ENCODE data around the gene NEUROD4.
"Not testable (repeated sequence)": the region's sequence is repeated elsewhere in the genome, so short reads cannot be mapped to it uniquely, and the experiment has no call there.

Gene NEUROD4, protein sequence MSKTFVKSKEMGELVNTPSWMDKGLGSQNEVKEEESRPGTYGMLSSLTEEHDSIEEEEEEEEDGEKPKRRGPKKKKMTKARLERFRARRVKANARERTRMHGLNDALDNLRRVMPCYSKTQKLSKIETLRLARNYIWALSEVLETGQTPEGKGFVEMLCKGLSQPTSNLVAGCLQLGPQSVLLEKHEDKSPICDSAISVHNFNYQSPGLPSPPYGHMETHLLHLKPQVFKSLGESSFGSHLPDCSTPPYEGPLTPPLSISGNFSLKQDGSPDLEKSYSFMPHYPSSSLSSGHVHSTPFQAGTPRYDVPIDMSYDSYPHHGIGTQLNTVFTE

DNA sequence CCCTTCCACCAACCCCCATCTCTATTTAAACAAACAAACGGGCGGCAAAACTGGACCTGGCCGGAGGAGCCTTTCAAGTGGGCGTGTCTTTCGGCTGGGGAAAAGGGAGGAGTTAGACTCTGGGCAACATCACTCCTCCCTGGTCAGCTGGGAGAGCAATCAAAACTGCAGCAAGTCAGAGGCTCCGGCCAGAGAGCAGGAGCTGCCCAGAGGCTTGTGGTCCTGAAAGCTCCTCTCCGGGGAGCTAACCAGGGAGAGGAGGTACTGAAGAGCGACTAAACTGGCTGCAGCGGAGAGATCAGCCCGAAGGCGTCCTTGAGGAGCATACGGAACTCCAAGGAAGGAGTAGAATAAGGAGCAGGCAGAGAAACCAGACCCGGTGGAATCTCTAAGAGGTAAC is at the start of gene NEUROD4:
TSS of gene NEUROD4 (plus strand) at position 191 of the 400 bp plus-strand sequence. CDS start 6,466 bp downstream, outside the sequence.
- DNase-seq (ENCODE audit: low read depth, low spot score) = peak; percentile 88

DNA sequence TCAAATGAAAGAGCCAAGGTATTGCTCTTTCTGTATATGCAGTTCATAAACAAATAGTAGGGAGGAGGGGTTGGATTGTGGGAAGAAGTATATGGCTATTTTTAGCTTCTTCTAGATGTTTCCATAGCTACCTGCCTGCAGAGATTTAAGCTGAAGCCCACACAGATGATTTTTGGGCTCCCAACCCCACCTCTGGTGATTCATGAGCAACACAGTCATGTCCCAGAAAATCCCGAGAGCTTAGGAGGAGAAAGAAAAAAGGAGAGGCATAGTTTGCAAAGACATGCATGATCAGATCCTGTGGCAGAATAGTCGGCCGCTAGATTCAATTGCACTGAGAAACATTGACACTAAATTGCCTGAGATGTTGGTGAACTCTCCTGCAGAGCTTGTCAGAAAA is 49.0 kb upstream of the NEUROD4 start:
- DNase-seq (ENCODE audit: low read depth, low spot score) = no peak

DNA sequence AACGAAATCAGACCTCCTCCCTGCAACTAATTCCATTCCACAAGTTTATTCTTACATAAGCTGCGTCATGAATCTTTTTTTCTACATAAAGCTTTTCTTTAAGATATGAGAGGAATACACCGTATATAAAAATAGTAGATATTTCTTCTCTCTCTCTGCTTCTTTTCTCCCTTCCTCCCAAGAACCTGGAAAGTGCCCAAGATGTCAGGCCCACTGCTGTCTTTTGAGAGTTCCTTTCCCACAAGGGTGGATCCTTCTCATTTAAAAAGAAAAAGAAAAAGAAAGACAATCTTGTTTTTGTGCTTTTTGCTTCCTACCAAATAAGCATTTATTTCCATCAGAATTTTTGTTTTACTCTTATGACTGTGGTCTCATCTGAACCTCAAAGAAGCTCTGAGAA is 46.2 kb upstream of the NEUROD4 start:
- DNase-seq (ENCODE audit: low read depth, low spot score) = no peak

DNA sequence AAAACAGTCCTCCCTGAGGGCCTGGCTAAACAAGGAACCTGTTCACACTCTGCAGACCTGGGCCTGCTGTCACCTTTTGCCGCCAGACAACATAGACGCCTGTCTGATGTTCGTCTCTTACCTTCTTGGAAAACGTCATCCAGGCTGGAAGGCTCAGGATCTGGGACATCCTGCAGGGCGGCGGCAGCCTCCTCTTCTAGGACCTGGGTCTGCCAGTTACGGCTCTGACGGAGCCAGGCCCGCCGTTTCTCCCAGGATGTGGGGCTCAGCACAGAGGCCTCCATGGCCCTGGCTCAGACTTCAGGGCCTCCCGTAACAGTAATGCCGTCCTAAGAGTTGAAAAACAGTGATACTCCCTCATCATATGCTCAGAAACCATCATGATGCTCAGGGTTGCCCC is 45.5 kb upstream of the NEUROD4 start:
- no peak for DNase-seq (ENCODE audit: low read depth, low spot score)

DNA sequence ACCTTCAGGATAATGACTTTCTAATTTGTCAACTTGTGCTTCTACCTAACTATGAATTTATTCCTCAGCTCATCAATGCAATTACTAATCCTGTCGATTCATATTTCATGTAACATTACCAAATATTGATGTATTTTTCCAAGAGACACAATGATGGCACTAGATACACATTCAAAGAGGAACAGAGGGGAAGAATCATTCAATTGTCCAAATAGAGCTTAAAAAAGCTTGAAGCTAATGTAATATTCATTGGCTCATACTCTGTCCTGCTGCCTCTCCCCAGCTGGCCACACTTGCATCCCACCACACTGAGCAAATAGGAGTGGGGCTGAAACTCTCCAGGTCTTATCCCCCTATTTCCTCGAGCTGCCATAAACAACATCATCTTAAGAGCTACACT is 44.5 kb upstream of the NEUROD4 start:
- no peak for DNase-seq (ENCODE audit: low read depth, low spot score)

DNA sequence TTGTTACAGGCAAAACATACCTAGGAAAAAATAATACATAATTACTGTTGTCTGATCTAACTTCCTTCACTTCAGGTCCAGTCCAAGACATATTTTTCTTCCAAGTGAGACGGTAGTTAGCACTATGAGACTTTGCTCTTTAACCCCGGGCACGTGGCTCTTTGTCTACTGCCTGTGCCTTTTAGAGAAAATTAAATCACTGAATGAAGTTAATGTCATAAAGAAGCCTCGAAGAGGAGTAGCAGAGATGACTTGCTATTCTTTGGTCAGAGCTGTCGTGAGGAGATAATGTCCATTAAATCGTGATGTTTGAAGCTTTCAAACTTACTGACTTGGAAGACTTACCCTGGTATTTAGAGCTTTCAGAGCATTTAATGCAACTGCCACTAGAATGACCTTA is 43.9 kb upstream of the NEUROD4 start:
- DNase-seq (ENCODE audit: low read depth, low spot score) = no peak

DNA sequence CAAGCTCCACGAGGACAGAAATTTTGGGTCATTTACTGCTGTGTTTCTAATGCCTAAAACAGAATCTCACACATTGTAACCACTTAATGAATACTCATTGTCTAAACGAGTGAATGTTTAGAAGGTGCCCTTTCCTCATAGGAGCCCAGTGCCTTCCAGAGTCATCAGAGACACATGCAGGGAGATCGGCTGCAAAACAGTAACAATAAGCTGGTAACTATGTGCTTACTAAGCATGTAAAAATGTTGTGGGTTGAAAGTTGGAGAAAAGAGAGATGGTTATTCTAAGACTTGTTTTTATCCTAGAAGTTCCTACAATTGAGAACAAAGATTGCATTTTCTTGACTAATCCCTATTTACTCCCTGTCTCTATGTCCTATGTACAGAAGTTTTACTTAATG is 42.6 kb upstream of the NEUROD4 start:
- peak; percentile 81 for DNase-seq (ENCODE audit: low read depth, low spot score)

DNA sequence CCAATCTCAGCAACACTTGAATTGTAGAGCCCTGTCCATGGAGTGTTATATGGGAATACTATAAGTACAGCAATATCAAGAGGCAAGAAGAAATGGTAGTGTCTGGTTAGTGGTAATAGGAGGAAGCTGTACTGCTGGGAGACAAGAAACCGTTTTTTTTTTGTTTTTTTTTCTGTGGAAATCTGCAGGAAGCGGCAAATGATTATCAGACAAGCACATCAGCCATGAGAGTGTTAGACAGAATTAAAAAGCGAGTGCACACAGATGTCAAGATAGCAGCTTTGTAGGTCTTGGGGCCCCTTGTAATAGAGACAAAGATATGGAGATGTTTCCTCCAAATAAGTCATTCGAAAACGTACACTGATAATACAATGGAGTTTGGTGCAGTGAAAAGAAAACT is 41.9 kb upstream of the NEUROD4 start:
- DNase-seq (ENCODE audit: low read depth, low spot score) = no peak

DNA sequence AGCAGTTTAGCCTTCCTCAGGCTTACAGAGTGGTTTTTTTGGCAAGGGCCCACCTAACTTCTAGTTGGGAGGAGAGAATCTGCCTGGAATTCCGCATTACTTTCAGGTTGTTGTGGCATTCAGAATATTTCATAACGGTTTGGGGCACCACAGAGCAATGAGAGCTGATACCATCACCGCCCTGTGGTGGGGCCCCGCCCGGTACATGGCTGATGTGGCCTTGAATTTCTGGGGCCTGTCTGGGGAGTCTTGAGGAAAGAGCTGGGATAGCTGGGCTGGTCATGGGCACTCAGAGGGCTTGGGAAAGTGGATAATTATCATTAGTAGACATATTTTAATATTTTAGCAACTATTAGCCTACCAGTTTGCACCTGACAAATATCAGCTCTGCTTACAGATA is 39.4 kb upstream of the NEUROD4 start:
- DNase-seq (ENCODE audit: low read depth, low spot score) = no peak

DNA sequence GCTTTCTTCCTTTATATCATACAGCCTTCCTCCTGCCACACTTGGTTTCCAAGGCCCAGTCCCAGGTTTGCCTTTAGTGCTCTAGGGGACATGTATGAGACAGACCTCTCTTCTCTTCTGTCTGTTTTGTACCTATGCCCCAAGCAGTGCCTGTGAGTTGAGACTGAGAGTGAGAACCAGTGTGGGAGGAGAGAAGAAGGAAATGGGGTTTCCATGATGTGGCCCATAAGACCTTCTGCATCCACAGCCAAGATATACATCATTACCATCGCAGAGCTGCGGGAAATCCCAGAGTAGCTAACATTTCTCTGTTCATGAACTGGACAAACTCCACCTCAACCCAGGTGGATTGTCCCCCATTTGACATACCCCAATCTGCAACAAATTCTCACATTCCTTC is 38.0 kb upstream of the NEUROD4 start:
- DNase-seq (ENCODE audit: low read depth, low spot score) = no peak

DNA sequence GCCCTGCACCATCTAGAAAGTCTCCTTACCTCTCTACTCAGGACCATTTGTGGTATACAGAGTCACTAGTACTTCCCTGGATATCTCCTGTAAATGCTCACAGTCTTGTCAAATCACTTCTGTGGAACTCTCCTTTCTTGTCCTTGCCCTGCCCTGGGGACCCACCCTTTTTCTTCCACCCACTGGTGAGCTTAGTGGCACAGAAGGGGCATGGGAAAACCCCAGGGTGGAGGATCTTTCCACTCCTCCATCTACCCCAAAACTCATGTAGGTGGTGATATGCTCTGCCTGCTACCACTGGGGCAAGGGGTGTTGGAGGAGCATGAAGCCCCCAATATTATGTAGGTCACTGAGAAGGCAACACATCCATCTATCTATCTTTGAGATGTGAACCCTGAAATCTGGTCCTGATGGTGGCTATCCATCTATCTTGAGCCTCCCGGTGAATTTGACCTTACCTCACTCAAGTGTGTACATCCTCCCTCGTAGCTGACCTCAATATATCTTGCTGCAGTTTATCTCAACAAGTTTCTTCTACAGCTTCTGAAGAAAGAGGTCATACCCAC is 36.2 kb upstream of the NEUROD4 start:
- DNase-seq (ENCODE audit: low read depth, low spot score) = no peak

DNA sequence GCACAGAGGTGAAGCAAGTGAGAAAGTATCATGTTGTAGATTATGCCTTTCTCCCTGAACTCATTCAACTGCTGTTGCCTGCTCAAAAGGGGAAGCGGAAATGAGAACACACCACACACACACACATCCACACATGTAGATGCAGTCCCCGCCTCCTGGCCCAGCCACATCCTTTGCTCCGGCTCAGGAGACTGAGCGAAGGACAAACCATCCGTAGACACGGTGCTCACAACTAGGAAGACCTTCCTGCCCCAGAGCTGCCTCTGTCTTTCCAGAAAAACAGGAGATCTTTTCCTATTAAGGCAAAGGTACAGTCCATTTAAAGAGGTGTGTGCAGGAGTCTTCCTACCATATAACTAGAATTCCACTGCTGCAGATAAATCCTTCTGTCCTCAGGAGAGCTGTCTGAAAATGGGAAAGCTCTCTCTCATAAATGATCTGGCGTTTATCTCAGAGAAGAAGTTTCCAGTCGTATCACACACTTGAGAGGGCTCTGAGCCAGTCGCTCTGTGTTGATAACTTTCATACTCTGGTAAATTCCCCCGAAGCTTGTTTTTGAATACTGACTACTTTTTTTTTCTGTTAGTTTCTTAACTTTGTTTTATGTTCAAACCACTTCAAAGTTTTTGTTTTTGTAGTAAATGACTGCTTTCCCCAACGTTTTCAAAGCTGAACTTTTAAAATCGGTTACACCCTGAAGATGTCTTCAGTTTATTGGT is 35.0 kb upstream of the NEUROD4 start, which contains the start of gene TESPA1:
TSS of gene TESPA1 (minus strand) at position 105 of the 719 bp plus-strand sequence. CDS start 10,200 bp downstream, outside the sequence.
- DNase-seq (ENCODE audit: low read depth, low spot score) = no peak

DNA sequence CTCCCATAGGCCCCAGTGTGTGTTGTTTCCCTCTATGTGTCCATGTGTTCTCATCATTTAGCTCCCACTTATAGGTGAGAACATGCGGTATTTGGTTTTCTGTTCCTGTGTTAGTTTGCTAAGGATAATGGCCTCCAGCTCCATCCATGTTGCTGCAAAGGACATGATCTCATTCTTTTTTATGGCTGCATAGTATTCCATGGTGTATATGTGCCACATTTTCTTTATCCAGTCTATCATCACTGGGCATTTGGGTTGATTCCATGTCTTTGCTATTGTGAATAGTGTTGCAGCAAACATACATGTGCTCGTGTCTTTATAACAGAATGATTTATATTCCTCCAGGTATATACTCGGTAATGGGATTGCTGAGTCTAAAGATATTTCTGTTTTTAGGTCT is 33.0 kb upstream of the NEUROD4 start:
- not testable (repeated sequence) for DNase-seq (ENCODE audit: low read depth, low spot score)

DNA sequence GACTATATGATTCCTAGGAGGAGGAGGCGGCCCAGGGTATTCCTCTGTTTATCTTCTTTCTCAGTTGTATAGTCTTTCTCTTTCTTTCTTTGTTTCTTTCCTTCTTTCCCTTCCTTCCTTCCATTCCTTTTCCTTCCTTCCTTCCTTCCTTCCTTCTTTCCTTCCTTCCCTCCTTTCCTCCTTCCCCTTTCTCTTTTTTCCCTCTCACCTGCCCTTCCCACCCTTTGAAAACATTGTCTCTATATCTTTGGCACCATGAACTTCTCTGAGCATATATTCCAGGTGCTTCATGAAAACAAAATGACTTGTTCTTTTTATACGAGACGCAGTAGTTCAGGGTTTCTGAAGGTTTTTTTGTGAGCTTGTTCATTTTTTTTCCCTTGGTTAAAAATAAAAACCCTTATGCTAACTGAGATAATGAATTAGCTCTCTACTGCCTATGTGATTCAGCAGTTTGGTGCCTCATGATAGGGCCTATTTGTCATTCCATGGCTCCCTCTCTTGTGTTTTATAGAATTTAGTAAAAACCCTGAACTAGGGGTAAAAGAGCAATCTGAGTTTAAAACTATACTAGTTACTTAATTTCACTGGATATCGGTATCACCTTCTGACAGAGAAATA is 32.1 kb upstream of the NEUROD4 start:
- DNase-seq (ENCODE audit: low read depth, low spot score) = no peak

DNA sequence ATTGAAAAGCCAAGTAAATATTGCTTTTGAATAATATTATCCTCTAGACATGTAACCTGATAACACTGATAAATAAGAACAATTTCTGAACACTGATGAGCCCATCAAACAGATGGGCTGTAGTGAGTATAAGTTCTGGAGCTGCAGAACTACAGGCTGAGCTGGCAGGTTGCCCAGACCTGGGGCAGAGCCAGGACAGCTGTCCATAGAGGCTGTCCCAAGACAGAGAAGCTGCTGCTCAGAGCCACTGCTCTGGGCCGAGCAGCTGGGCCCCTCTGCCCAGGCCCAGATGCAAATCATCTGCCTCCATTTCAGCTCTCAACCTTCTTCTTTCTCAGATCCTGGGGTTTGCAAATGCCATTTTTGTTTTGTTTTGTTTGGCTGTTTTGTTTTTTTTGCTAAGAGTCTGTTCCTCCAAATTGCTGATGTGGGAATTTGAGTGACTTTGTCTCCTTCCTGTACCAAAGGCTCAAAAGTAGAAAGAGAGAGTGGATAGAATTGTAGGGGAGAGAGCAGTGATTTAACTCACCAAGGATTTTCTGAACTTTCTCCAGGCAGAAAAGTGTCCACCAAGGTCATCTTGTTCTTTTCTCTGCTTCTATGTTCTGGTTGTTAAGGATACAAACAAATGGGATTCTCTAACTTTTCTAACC is 31.2 kb upstream of the NEUROD4 start:
- peak; percentile 37 for DNase-seq (ENCODE audit: low read depth, low spot score)

DNA sequence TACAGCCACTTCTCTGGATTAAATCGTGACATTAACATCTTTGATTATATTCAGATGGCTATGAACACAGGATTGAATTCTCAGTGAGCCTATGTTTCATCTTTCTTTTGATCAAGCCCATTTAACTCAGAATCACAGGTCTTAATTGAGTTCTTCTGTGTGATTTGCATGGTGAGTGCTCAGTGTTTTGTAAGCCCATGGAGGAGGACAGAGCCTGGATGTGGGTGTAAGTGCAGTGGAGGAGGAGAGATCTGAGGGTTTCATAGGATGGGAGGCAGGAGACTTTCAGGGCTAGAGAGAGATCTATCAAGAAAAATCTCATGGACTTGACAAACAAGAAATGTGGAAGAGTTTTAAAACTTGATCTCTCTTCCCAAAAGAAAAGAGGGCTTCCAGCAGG is 29.9 kb upstream of the NEUROD4 start:
- no peak for DNase-seq (ENCODE audit: low read depth, low spot score)

DNA sequence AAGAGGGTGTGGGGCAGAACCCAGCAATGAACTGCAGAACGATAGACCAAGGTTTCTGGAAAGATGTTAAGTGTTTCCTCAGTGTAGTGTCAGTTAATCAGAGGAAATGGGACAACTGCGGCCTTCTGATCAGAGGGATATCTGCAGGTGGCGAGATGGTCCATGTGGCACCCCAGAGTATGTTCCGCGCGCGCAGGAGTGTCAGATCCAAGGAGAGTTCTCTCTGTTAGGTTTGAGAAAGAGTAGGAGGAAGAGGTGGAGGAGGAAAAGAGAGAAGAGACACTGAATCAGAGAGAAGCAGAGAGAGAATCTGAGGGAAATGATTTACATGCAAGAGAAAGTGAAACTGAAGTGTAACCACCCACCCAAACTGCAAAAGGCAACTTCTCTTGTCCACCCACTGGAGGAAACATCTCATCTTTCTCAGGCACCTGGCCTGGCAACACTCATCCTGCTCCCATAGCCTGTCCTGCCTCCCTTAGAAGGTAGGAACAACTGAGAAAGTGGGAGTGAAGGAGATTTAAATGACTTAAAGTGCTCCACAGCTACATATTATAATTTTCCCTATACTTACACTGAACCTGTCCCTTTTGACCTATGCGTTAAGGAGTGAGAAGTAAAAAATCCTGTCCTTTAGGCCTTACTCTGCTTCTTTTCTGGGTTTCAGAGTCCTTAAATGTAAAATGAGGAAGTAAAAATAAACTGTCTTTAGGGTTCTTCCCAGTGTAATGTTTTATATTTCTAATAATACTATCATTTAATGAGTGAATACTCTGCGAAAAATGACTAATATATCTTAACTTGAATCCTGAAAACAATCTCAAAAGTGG is 28.4 kb upstream of the NEUROD4 start:
- no peak for DNase-seq (ENCODE audit: low read depth, low spot score)

DNA sequence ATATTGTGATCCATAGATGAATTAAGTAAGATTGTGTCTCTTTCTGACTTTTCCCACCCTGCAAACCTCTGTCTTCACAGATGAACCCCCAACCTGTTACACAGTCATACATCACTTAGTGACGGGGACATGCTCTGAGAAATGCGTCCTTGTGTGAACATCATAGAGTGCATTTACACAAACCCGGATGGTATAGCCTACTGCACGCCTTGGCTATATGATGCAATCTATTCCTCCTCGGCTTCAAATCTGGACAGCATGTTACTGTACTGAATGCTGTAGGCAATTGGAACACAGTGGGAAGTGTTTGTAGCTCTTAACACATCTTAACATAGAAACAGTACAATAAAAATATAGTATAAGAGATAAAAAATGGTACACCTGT is 27.8 kb upstream of the NEUROD4 start:
- no peak for DNase-seq (ENCODE audit: low read depth, low spot score)

DNA sequence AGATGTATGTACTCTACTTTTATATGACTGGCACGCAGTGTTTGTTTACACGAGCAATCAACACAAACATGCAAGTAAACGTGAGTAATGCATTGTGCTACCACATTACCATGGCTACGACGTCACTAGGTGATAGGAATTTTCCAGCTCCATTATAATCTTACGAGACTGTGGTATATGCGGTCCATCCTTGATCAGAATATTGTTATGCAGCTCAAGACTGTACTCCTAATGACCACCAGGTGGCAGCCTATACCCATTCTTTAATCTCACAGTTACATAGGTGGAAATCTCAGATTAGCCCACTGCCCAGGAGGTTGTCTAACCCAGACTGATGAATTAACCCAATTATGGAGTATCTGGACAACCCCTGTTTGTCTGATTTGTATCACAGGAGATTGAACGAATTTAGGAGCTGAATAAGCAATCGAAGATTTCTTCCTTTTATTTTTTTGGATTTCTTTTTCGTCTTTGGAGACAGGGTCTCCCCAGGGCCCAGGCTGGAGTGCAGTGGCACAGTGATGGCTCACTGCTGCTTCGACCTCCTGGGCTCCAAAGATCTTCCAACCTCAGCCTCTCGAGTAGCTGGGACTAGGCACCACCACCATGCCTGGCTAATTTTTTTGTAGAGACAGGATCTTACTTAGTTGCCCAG is 26.5 kb upstream of the NEUROD4 start:
- peak; percentile 83 for DNase-seq (ENCODE audit: low read depth, low spot score)

DNA sequence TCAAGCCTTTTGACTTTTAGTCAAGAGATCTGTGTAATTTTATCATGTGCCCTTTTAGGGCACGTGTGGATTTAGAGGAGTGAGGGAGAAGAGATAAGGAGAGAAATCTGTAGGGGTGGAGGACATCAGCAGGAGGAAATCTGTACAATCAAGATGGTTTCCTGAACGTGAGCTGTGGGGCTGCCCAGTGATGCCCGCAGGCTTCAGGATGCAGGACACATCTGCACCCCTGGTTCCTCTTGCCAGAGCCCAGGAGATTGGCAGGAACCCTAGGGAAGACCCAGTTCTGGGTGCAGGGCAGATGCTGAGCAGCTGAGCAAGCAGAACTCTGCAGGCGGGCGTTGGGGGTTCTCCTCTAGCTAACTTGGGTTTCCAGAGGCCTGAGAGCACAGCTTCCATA is 23.6 kb upstream of the NEUROD4 start:
- DNase-seq (ENCODE audit: low read depth, low spot score) = no peak

Data from astrocyte of the hippocampus (primary cell).